Loucy (cell line): ENCODE results near the gene TLNRD1.

Source experiments
- H2AFZ ChIP-seq: fragments of 200-600 bp; sonication (generic); 2 replicates; pipeline ENCODE4 v1.6.0; 2016; ENCODE audit warnings: antibody characterized with exemption, mild to moderate bottlenecking, low read length, moderate library complexity
- H3F3A ChIP-seq: fragments of 200-600 bp; 2 replicates; pipeline ENCODE4 v1.6.0; 2016; ENCODE audit warnings: antibody characterized with exemption, low read depth, mild to moderate bottlenecking
- H3K27me3 ChIP-seq: fragments of 200-600 bp; sonication (generic); 2 replicates; pipeline ENCODE4 v1.6.1; 2014; ENCODE audit warnings: low read length, mild to moderate bottlenecking; ENCODE audit not compliant: insufficient read depth, poor library complexity, severe bottlenecking
- H3K36me3 ChIP-seq: fragments of 200-600 bp; sonication (generic); 2 replicates; pipeline ENCODE4 v1.6.1; 2016; ENCODE audit warnings: low read length; ENCODE audit not compliant: insufficient read depth
- H3K4me1 ChIP-seq: fragments of 200-600 bp; sonication (generic); 2 replicates; pipeline ENCODE4 v1.5.1; 2014; ENCODE audit warnings: low read length, mild to moderate bottlenecking; ENCODE audit not compliant: insufficient read depth, poor library complexity, severe bottlenecking
- H3K4me2 ChIP-seq: fragments of 200-600 bp; sonication (generic); 2 replicates; pipeline ENCODE4 v1.6.0; 2014; ENCODE audit warnings: antibody characterized with exemption, low read length, low read depth, mild to moderate bottlenecking; ENCODE audit not compliant: poor library complexity, severe bottlenecking
- H3K4me3 ChIP-seq: fragments of 200-600 bp; sonication (generic); 2 replicates; pipeline ENCODE4 v1.5.1; 2014; ENCODE audit warnings: low read length, mild to moderate bottlenecking, mixed read lengths; ENCODE audit not compliant: poor library complexity, severe bottlenecking
- H3K79me2 ChIP-seq: fragments of 200-600 bp; sonication (generic); 2 replicates; pipeline ENCODE4 v1.6.1; 2014; ENCODE audit warnings: low read length; ENCODE audit not compliant: insufficient read depth
- H3K9ac ChIP-seq: fragments of 200-600 bp; sonication (generic); 2 replicates; pipeline ENCODE4 v1.6.0; 2014; ENCODE audit warnings: mild to moderate bottlenecking, low read depth, low read length, moderate library complexity; ENCODE audit not compliant: poor library complexity, severe bottlenecking
- H3K9me2 ChIP-seq: fragments of 200-600 bp; sonication (generic); replicated peaks from 2 replicates; pipeline ENCODE4 v1.6.1; 2016; ENCODE audit warnings: low read depth, low read length, mixed read lengths
- H3K9me3 ChIP-seq: fragments of 200-600 bp; sonication (generic); 2 replicates; pipeline ENCODE4 v1.6.1; 2014; ENCODE audit warnings: mild to moderate bottlenecking, antibody characterized with exemption, low read length, low read depth; ENCODE audit not compliant: insufficient read depth
- H4K20me1 ChIP-seq: fragments of 200-600 bp; sonication (generic); 2 replicates; pipeline ENCODE4 v1.6.0; 2014; ENCODE audit warnings: antibody characterized with exemption, low read length, mild to moderate bottlenecking; ENCODE audit not compliant: insufficient read depth, poor library complexity, severe bottlenecking
- EZH2phosphoT487 ChIP-seq: fragments of 200-600 bp; IDR thresholded peaks from 2 replicates; pipeline ENCODE4 v1.6.1; 2018; ENCODE audit warnings: antibody characterized with exemption, mild to moderate bottlenecking, moderate library complexity, borderline replicate concordance
- TF ChIP-seq, protein P1 (sequence below): fragments of 200-600 bp; sonication (generic); conservative IDR thresholded peaks from 2 replicates; pipeline ENCODE4 v1.5.1; 2014; ENCODE audit warnings: mild to moderate bottlenecking, antibody characterized with exemption, low read length

TLNRD1 gene

DNA sequence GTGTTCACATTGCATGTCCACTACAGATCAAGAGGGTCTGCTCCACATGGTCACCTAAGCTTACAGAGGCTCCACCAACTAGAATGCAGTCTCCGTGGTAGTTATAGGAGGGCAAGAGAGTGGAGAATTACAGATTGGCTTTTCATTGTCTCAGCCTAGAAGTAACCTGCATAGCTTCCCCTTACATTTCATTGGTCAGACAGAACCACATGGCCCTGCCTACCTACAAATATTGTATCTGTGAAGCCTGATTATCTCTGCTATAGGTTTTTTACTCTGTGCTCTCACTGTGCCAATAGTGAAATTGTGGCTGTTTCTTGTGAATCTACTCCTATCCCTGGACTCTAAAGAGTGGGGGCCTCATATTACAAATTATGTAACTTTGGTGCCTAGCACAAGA is 2.5 kb upstream of the TLNRD1 start:
- Histone ChIP-seq H3K4me2 (no peak overlapping the region), H3K9ac (no peak overlapping the region), H4K20me1 (peaks cover 11% of the 10 kb centered on the region), H3K36me3 (no peaks in the 10 kb centered on the region), H3K9me3 (no peaks in the 10 kb centered on the region), H3K27me3 (no peaks in the 10 kb centered on the region), H3F3A (0 out of 2 replicates have a peak, but pooled peaks cover 4% of the 10 kb centered on the region), H3K79me2 (peaks cover 32% of the 10 kb centered on the region), H3K9me2 (no peaks in the 10 kb centered on the region), H2AFZ (no peak overlapping the region), H3K4me1 (peaks cover 16% of the 10 kb centered on the region), H3K4me3 (no peak overlapping the region)
- no peak for TF ChIP-seq EZH2phosphoT487
- TF ChIP-seq, protein P1, sequence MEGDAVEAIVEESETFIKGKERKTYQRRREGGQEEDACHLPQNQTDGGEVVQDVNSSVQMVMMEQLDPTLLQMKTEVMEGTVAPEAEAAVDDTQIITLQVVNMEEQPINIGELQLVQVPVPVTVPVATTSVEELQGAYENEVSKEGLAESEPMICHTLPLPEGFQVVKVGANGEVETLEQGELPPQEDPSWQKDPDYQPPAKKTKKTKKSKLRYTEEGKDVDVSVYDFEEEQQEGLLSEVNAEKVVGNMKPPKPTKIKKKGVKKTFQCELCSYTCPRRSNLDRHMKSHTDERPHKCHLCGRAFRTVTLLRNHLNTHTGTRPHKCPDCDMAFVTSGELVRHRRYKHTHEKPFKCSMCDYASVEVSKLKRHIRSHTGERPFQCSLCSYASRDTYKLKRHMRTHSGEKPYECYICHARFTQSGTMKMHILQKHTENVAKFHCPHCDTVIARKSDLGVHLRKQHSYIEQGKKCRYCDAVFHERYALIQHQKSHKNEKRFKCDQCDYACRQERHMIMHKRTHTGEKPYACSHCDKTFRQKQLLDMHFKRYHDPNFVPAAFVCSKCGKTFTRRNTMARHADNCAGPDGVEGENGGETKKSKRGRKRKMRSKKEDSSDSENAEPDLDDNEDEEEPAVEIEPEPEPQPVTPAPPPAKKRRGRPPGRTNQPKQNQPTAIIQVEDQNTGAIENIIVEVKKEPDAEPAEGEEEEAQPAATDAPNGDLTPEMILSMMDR = no peak

DNA sequence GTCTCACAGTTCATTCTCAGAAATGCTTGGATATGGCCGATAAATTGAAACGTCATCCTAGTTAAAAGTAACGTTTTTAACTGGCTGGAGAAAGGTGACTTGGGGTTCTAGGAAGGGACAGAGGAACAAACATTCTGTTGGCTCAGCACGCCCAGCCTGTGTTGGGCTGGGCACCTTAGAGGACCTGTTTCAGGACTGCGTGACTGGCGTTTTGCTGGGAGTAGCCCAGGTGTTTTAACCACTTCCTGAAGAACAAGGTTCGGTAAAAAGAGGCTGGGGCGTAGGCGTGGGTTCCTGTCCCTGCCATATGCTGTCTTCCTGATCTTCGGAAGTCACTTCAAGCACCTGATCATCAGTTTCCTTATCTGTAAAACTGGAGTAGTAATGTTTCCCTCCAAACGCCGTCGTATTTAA is 1.1 kb upstream of the TLNRD1 start:
- H3K4me1 ChIP-seq = peaks cover 29% of the 10 kb centered on the region
- H3K9ac ChIP-seq = peak overlapping the region; percentile 95
- no peaks in the 10 kb centered on the region for H3K27me3 ChIP-seq
- peak overlapping the region; percentile 78 for H3K4me2 ChIP-seq
- 0 out of 2 replicates have a peak overlapping the region, but pooled peaks have one; percentile 86 for H2AFZ ChIP-seq
- no peak for TF ChIP-seq EZH2phosphoT487
- TF ChIP-seq, protein P1 = no peak
- no peaks in the 10 kb centered on the region for H3K9me2 ChIP-seq
- peaks cover 19% of the 10 kb centered on the region for H4K20me1 ChIP-seq
- peaks cover 46% of the 10 kb centered on the region for H3K79me2 ChIP-seq
- H3K9me3 ChIP-seq = no peaks in the 10 kb centered on the region
- H3K4me3 ChIP-seq = peak overlapping the region; percentile 97
- no peaks in the 10 kb centered on the region for H3K36me3 ChIP-seq
- H3F3A ChIP-seq = 0 out of 2 replicates have a peak, but pooled peaks cover 4% of the 10 kb centered on the region

DNA sequence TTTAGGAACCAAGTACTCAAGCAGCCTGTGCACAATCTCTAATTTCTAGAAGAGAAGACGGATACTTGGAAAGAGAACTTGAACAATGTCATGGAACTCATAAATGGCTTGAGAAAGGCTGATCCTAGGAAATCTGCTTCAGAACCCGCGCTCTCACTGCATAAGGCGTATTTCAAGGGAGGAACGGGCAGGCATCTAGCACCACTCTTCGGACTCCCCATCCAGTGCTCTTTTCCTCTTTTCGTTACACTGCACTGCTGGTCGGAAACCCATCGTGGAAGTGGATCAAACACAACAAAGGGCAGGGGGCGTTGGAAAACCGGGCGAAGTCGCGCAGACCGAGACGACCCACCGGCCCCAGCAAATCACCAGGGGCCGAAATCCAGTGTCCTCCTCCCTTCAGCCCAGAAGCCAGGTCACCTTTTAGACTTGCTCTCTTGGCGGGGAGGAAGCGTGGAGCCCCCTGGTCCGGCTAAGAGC is 539 bp upstream of the TLNRD1 start:
- Histone ChIP-seq H3K4me3 (peak overlapping the region; percentile 97), H3K79me2 (peaks cover 52% of the 10 kb centered on the region), H3K4me1 (peaks cover 35% of the 10 kb centered on the region), H2AFZ (peak overlapping the region; percentile 86), H3K4me2 (peak overlapping the region; percentile 78), H3K27me3 (no peaks in the 10 kb centered on the region), H3K9me3 (no peaks in the 10 kb centered on the region), H3K9me2 (no peaks in the 10 kb centered on the region), H4K20me1 (peaks cover 20% of the 10 kb centered on the region), H3K9ac (peak overlapping the region; percentile 95), H3K36me3 (no peaks in the 10 kb centered on the region), H3F3A (0 out of 2 replicates have a peak, but pooled peaks cover 4% of the 10 kb centered on the region)
- TF ChIP-seq EZH2phosphoT487 = no peak
- TF ChIP-seq, protein P1 = no peak
